K562 (cell line): ENCODE data around the gene EGLN1. TPM values are rescaled to one million over a fixed set of nuclear protein-coding genes. Genes with fewer than 3 reads are reported as not detected.

Experiments used
- ARHGAP35 ChIP-seq: fragments of 450-650 bp; IDR thresholded peaks from 2 replicates; pipeline ENCODE4 v1.6.1; 2018; ENCODE audit not compliant: partially characterized antibody
- KDM2B ChIP-seq: fragments of 250-450 bp; sonication (Bioruptor Pico); IDR thresholded peaks from 2 replicates; pipeline ENCODE4 v1.8.0; 2021; ENCODE audit warnings: mild to moderate bottlenecking, moderate library complexity
- NUFIP1 ChIP-seq: fragments of 450-650 bp; IDR thresholded peaks from 2 replicates; pipeline ENCODE4 v1.6.1; 2018; ENCODE audit not compliant: partially characterized antibody
- PTBP1 ChIP-seq: fragments of 200-400 bp; formaldehyde crosslinking; IDR thresholded peaks from 2 replicates; pipeline ENCODE4 v1.6.1; 2017; ENCODE audit warnings: low read depth, low read length
- REST ChIP-seq, 2 experiments: fragments of 450-650 bp; formaldehyde crosslinking in 1 of 2; IDR thresholded peaks; 2 replicates each; pipeline versions ENCODE4 v1.4.0 to v1.6.1; 2014 to 2020; ENCODE audit warnings: mild to moderate bottlenecking in 2 of 2, borderline replicate concordance in 1 of 2, low read depth in 1 of 2
- RFX7 ChIP-seq: fragments of 250-450 bp; sonication (Bioruptor Pico); IDR thresholded peaks from 2 replicates; pipeline ENCODE4 v1.5.1; 2021; ENCODE audit warnings: mild to moderate bottlenecking
- WHSC1 ChIP-seq: IDR thresholded peaks from one replicate; pipeline ENCODE4 v1.6.1; 2012; ENCODE audit warnings: low read length, control low read depth, inconsistent platforms
- polyA plus RNA-seq, 8 experiments: library from polyadenylated mRNA; depleted of rRNA in 4 of 8; stranded (reverse) in 5 of 8; unstranded in 3 of 8; fragments of >200 nt; fragmentation: Nextera tagmentation in 2 of 8; fragmentation: Illumina TruSeq in 1 of 8; extraction: Ambion mirVana in 2 of 8; extraction: Trizol in 1 of 8; gene quantifications; 2 replicates each; pipeline versions ENCODE4 v1.2.1 to v1.2.3, GENCODE V29; 2011 to 2014; ENCODE audit warnings: inconsistent platforms in 1 of 8, missing spikeins in 1 of 8
- total RNA-seq, 7 experiments: library from RNA; depleted of rRNA in 6 of 7; stranded (reverse); fragments of >200 nt in 6 of 7; fragmentation: Illumina TruSeq in 2 of 7; extraction: Trizol in 2 of 7; gene quantifications; 2 replicates each; pipeline versions ENCODE4 v1.2.1 to v1.2.3, GENCODE V29; 2011 to 2021; ENCODE audit warnings: low replicate concordance in 1 of 7

Gene EGLN1
- total and polyA plus RNA-seq, 9 of the 15 experiments (the other 6 are each of a cell fraction or from before 2014, with no cell fraction given), result 5.2 to 54.3 (median 24.6) TPM

GRCh38 chr1:231421971-231422797 is at the start of gene EGLN1 (continued):
- TF ChIP-seq ARHGAP35, result no peak
- no peak for TF ChIP-seq PTBP1
- TF ChIP-seq WHSC1, result no peak
- TF ChIP-seq NUFIP1, result no peak
- peak; percentile 79; the same call in 1 of the 2 replicates for TF ChIP-seq KDM2B (CRISPR knock-in tag)
- no peak for TF ChIP-seq RFX7 (CRISPR knock-in tag)
- TF ChIP-seq REST (IDR thresholded peaks at IDR 0.05; ENCODE audit: borderline replicate concordance), result peak; percentile 83
- TF ChIP-seq REST (CRISPR knock-in tag; IDR thresholded peaks at IDR 0.05; ENCODE audit: low read depth), result no peak; the same call in 1 of the 2 replicates
